Measurements from ENCODE around the gene PRDX4.

GRCh38 chrX:23727206-23727605 lies 59.9 kb downstream of the PRDX4 start:
- TF ChIP-seq, protein P1, sequence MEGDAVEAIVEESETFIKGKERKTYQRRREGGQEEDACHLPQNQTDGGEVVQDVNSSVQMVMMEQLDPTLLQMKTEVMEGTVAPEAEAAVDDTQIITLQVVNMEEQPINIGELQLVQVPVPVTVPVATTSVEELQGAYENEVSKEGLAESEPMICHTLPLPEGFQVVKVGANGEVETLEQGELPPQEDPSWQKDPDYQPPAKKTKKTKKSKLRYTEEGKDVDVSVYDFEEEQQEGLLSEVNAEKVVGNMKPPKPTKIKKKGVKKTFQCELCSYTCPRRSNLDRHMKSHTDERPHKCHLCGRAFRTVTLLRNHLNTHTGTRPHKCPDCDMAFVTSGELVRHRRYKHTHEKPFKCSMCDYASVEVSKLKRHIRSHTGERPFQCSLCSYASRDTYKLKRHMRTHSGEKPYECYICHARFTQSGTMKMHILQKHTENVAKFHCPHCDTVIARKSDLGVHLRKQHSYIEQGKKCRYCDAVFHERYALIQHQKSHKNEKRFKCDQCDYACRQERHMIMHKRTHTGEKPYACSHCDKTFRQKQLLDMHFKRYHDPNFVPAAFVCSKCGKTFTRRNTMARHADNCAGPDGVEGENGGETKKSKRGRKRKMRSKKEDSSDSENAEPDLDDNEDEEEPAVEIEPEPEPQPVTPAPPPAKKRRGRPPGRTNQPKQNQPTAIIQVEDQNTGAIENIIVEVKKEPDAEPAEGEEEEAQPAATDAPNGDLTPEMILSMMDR (conservative IDR thresholded peaks at IDR 0.05 in 1 of 2, IDR thresholded peaks at IDR 0.05 in 1 of 2; ENCODE audit: extremely low read depth in 1 of 2, insufficient read depth in 1 of 2, low read depth in 1 of 2, low read length in 2 of 2): no peak
- no peak for TF ChIP-seq EZH2 (IDR thresholded peaks at IDR 0.05; ENCODE audit: borderline replicate concordance, low read length)

Data from mammary epithelial cell (primary cell).